ENCODE results near the gene ITLN1.

DNA sequence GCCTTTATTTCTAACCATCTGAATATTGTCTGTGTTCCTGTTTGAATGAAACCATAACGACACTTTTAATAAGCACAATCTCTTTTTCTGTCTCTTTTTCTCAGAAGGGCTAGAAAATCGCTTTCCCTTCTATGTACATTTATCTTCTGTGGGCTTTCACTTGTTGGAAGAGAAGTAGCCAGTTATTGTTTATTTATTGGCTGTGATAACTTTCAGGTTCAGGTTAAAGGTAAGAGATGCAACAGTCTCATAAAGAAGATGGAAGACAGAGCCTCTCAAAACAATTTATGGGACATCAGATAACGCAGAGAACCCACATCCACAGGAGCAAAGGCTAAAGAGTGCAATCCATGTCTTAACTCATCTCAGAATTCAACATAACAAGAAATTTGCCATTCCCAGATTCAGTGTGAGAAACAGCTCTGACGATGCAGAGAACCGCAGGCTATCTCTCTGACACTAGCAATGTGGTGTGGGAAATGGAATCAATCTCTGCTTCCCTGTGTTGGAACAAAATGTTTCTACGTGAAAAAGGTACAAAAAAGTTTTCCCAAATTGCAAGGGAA, 18.2 kb downstream of the ITLN1 start:
- TF ChIP-seq, protein P1, sequence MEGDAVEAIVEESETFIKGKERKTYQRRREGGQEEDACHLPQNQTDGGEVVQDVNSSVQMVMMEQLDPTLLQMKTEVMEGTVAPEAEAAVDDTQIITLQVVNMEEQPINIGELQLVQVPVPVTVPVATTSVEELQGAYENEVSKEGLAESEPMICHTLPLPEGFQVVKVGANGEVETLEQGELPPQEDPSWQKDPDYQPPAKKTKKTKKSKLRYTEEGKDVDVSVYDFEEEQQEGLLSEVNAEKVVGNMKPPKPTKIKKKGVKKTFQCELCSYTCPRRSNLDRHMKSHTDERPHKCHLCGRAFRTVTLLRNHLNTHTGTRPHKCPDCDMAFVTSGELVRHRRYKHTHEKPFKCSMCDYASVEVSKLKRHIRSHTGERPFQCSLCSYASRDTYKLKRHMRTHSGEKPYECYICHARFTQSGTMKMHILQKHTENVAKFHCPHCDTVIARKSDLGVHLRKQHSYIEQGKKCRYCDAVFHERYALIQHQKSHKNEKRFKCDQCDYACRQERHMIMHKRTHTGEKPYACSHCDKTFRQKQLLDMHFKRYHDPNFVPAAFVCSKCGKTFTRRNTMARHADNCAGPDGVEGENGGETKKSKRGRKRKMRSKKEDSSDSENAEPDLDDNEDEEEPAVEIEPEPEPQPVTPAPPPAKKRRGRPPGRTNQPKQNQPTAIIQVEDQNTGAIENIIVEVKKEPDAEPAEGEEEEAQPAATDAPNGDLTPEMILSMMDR (tag by site-specific recombination; IDR thresholded peaks at IDR 0.05): no peak
- TF ChIP-seq ZNF391 (tag by site-specific recombination; IDR thresholded peaks at IDR 0.05; ENCODE audit: borderline replicate concordance, low read depth) (no peak), ZNF292 (tag by site-specific recombination; IDR thresholded peaks at IDR 0.05; ENCODE audit: borderline replicate concordance, low read depth) (no peak), BCL11A (tag by site-specific recombination; IDR thresholded peaks at IDR 0.05; ENCODE audit: low read depth) (no peak), PRDM1 (tag by site-specific recombination; IDR thresholded peaks at IDR 0.05) (no peak), ZNF423 (tag by site-specific recombination; IDR thresholded peaks at IDR 0.05) (no peak), ZNF335 (tag by site-specific recombination; conservative IDR thresholded peaks at IDR 0.05) (no peak), ZNF274 (IDR thresholded peaks at IDR 0.05; ENCODE audit: low read length) (no peak), ZNF274 (tag by site-specific recombination; IDR thresholded peaks at IDR 0.05; ENCODE audit: borderline replicate concordance) (no peak)
- TF ChIP-seq, protein P2, sequence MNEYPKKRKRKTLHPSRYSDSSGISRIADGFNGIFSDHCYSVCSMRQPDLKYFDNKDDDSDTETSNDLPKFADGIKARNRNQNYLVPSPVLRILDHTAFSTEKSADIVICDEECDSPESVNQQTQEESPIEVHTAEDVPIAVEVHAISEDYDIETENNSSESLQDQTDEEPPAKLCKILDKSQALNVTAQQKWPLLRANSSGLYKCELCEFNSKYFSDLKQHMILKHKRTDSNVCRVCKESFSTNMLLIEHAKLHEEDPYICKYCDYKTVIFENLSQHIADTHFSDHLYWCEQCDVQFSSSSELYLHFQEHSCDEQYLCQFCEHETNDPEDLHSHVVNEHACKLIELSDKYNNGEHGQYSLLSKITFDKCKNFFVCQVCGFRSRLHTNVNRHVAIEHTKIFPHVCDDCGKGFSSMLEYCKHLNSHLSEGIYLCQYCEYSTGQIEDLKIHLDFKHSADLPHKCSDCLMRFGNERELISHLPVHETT (tag by site-specific recombination; IDR thresholded peaks at IDR 0.05): no peak
- TF ChIP-seq, protein P3, sequence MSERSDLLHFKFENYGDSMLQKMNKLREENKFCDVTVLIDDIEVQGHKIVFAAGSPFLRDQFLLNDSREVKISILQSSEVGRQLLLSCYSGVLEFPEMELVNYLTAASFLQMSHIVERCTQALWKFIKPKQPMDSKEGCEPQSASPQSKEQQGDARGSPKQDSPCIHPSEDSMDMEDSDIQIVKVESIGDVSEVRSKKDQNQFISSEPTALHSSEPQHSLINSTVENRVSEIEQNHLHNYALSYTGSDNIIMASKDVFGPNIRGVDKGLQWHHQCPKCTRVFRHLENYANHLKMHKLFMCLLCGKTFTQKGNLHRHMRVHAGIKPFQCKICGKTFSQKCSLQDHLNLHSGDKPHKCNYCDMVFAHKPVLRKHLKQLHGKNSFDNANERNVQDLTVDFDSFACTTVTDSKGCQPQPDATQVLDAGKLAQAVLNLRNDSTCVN (tag by site-specific recombination; optimal IDR thresholded peaks at IDR 0.05): no peak
- TF ChIP-seq, protein P4, sequence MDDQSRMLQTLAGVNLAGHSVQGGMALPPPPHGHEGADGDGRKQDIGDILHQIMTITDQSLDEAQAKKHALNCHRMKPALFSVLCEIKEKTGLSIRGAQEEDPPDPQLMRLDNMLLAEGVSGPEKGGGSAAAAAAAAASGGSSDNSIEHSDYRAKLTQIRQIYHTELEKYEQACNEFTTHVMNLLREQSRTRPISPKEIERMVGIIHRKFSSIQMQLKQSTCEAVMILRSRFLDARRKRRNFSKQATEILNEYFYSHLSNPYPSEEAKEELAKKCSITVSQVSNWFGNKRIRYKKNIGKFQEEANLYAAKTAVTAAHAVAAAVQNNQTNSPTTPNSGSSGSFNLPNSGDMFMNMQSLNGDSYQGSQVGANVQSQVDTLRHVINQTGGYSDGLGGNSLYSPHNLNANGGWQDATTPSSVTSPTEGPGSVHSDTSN (CRISPR knock-in tag; IDR thresholded peaks at IDR 0.05): no peak
- TF ChIP-seq, protein P5, sequence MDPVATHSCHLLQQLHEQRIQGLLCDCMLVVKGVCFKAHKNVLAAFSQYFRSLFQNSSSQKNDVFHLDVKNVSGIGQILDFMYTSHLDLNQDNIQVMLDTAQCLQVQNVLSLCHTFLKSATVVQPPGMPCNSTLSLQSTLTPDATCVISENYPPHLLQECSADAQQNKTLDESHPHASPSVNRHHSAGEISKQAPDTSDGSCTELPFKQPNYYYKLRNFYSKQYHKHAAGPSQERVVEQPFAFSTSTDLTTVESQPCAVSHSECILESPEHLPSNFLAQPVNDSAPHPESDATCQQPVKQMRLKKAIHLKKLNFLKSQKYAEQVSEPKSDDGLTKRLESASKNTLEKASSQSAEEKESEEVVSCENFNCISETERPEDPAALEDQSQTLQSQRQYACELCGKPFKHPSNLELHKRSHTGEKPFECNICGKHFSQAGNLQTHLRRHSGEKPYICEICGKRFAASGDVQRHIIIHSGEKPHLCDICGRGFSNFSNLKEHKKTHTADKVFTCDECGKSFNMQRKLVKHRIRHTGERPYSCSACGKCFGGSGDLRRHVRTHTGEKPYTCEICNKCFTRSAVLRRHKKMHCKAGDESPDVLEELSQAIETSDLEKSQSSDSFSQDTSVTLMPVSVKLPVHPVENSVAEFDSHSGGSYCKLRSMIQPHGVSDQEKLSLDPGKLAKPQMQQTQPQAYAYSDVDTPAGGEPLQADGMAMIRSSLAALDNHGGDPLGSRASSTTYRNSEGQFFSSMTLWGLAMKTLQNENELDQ (tag by site-specific recombination; IDR thresholded peaks at IDR 0.05; ENCODE audit: low read depth): no peak
- TF ChIP-seq, protein P6, sequence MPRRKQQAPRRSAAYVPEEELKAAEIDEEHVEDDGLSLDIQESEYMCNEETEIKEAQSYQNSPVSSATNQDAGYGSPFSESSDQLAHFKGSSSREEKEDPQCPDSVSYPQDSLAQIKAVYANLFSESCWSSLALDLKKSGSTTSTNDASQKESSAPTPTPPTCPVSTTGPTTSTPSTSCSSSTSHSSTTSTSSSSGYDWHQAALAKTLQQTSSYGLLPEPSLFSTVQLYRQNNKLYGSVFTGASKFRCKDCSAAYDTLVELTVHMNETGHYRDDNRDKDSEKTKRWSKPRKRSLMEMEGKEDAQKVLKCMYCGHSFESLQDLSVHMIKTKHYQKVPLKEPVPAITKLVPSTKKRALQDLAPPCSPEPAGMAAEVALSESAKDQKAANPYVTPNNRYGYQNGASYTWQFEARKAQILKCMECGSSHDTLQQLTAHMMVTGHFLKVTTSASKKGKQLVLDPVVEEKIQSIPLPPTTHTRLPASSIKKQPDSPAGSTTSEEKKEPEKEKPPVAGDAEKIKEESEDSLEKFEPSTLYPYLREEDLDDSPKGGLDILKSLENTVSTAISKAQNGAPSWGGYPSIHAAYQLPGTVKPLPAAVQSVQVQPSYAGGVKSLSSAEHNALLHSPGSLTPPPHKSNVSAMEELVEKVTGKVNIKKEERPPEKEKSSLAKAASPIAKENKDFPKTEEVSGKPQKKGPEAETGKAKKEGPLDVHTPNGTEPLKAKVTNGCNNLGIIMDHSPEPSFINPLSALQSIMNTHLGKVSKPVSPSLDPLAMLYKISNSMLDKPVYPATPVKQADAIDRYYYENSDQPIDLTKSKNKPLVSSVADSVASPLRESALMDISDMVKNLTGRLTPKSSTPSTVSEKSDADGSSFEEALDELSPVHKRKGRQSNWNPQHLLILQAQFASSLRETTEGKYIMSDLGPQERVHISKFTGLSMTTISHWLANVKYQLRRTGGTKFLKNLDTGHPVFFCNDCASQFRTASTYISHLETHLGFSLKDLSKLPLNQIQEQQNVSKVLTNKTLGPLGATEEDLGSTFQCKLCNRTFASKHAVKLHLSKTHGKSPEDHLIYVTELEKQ (tag by site-specific recombination; IDR thresholded peaks at IDR 0.05; ENCODE audit: borderline replicate concordance): no peak
